ENCODE data around the gene FRAS1. TPM values are rescaled to one million over a fixed set of nuclear protein-coding genes. Genes with fewer than 3 reads are reported as not detected.
"Not testable (repeated sequence)": the region's sequence is repeated elsewhere in the genome, so short reads cannot be mapped to it uniquely, and the experiment has no call there.

Gene FRAS1
- total and polyA plus RNA-seq, 3 experiments from 2014 or later: not detected

DNA sequence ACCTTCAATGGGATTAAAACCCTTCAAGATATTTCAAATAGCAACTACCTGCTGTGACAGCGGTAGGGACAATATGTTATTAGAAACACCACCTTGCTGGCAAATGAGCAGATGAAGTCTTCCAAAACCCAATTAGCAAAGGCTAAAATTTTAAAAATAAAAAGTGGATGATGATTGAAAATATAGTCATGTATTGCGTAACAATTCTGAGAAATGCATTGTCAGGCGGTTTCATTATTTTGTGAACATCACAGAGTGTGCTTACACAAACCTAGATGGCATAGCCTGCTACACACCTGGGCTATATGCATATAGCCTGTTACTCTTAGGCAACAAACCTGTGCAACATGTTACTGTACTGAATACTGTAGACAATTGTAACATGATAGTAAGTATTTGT, 403.2 kb downstream of the FRAS1 start:
- Histone ChIP-seq H3K9me3 (ENCODE audit: low read length) (no peaks in the 10 kb centered on the region), H3K4me1 (ENCODE audit: insufficient read depth, low read length) (no peaks in the 10 kb centered on the region), H3K36me3 (ENCODE audit: insufficient read depth, low read length) (no peaks in the 10 kb centered on the region), H3K27ac (ENCODE audit: low read depth, low read length) (no peak overlapping the region), H3K4me3 (ENCODE audit: low read length) (no peak overlapping the region), H3K27me3 (ENCODE audit: insufficient read depth, low read length, poor library complexity, severe bottlenecking) (no peaks in the 10 kb centered on the region)
- CTCF ChIA-PET: no interaction called here
- Mint-ChIP-seq H3K4me1 (no peaks in the 10 kb centered on the region), H3K36me3 (no peaks in the 10 kb centered on the region), H3K9me3 (no peaks in the 10 kb centered on the region), H3K27ac (no peak overlapping the region), H3K27me3 (peaks cover 5 to 13% of the 10 kb centered on the region in 2 donors), H3K4me3 (no peak overlapping the region)
- POLR2A ChIA-PET: no interaction called here
- DNase-seq: no peak

GRCh38 chr4:78464265-78464664, 407.1 kb downstream of the FRAS1 start:
- Mint-ChIP-seq H3K4me1 (no peaks in the 10 kb centered on the region), H3K27me3 (peaks cover 0 to 4% of the 10 kb centered on the region in 2 donors), H3K4me3 (no peak overlapping the region), H3K36me3 (no peaks in the 10 kb centered on the region), H3K9me3 (peaks cover 0 to 4% (median 0%) of the 10 kb centered on the region in 5 donors), H3K27ac (no peak overlapping the region)
- DNase-seq: no peak
- no peaks in the 10 kb centered on the region for H3K27me3 ChIP-seq (ENCODE audit: insufficient read depth, low read length, poor library complexity, severe bottlenecking)
- ChIA-PET CTCF (no interaction called here), POLR2A (no interaction called here)
- H3K4me1 ChIP-seq (ENCODE audit: insufficient read depth, low read length): no peaks in the 10 kb centered on the region
- no peak overlapping the region for H3K27ac ChIP-seq (ENCODE audit: low read depth, low read length)
- no peaks in the 10 kb centered on the region for H3K9me3 ChIP-seq (ENCODE audit: low read length)
- no peak overlapping the region for H3K4me3 ChIP-seq (ENCODE audit: low read length)
- H3K36me3 ChIP-seq (ENCODE audit: insufficient read depth, low read length): no peaks in the 10 kb centered on the region

DNA sequence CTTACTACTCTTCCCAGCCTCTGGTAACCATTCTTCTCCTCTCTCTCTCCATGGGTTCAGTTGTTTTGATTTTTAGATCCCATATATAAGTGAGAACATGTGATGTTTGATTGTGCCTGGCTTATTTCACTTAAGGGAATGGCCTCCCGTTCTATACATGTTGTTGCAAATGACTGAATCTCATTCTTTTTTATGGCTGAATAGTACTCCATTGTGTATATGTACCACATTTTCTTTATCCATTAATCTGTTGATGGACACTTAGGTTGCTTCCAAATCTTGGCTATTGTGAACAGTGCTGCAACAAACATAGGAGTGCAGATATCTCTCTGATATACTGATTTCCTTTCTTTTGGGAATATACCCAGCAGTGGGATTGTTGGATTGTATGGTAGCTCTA, 410.1 kb downstream of the FRAS1 start:
- H3K27ac ChIP-seq (ENCODE audit: low read depth, low read length); CTCF ChIA-PET: not testable (repeated sequence)

DNA sequence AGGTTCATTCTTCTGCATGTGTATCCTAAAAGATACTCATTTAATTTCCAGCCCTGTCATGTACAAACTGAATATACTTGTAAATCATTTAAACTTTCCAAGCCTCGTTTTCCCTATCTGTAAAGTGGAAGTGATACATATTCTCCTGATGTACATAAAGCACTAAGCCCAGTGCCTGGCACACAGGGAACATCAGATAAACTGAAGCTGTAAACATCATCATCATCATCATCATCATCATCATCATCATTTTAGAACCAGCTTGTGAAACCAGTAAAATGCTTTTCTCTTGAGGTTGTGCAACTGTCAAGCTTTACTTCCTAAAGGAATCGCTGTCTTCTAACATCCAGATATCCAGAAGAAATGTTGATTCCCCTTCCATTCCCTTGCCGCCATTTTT, 411.1 kb downstream of the FRAS1 start:
- no peak for DNase-seq
- Histone ChIP-seq H3K4me1 (ENCODE audit: insufficient read depth, low read length) (no peaks in the 10 kb centered on the region), H3K4me3 (ENCODE audit: low read length) (no peak overlapping the region), H3K27me3 (ENCODE audit: insufficient read depth, low read length, poor library complexity, severe bottlenecking) (no peaks in the 10 kb centered on the region), H3K36me3 (ENCODE audit: insufficient read depth, low read length) (no peaks in the 10 kb centered on the region), H3K9me3 (ENCODE audit: low read length) (no peaks in the 10 kb centered on the region), H3K27ac (ENCODE audit: low read depth, low read length) (no peak overlapping the region)
- peaks cover 0 to 6% of the 10 kb centered on the region in 2 donors for H3K27me3 Mint-ChIP-seq
- no peak overlapping the region for H3K4me3 Mint-ChIP-seq
- ChIA-PET POLR2A (no interaction called here), CTCF (no interaction called here)
- H3K9me3 Mint-ChIP-seq: peaks cover 0 to 9% (median 0%) of the 10 kb centered on the region in 5 donors
- no peak overlapping the region for H3K27ac Mint-ChIP-seq
- H3K36me3 Mint-ChIP-seq: no peaks in the 10 kb centered on the region
- no peaks in the 10 kb centered on the region for H3K4me1 Mint-ChIP-seq

More for the DNA sequence above, 410.1 kb downstream of the FRAS1 start:
- H3K4me1 Mint-ChIP-seq; H3K36me3 ChIP-seq (ENCODE audit: insufficient read depth, low read length); H3K27me3 Mint-ChIP-seq; H3K27ac Mint-ChIP-seq; H3K4me3 ChIP-seq (ENCODE audit: low read length); H3K36me3 Mint-ChIP-seq; H3K27me3 ChIP-seq (ENCODE audit: insufficient read depth, low read length, poor library complexity, severe bottlenecking); H3K9me3 Mint-ChIP-seq; H3K9me3 ChIP-seq (ENCODE audit: low read length); H3K4me1 ChIP-seq (ENCODE audit: insufficient read depth, low read length); DNase-seq; H3K4me3 Mint-ChIP-seq; POLR2A ChIA-PET: not testable (repeated sequence)

GRCh38 chr4:78476108-78476704, 419.1 kb downstream of the FRAS1 start:
- ChIA-PET CTCF (no interaction called here), POLR2A (no interaction called here)
- peaks cover 0 to 3% (median 0%) of the 10 kb centered on the region in 5 donors for H3K9me3 Mint-ChIP-seq
- H3K4me1 ChIP-seq (ENCODE audit: insufficient read depth, low read length): no peaks in the 10 kb centered on the region
- DNase-seq: no peak
- H3K4me3 Mint-ChIP-seq: no peak overlapping the region
- no peaks in the 10 kb centered on the region for H3K27me3 ChIP-seq (ENCODE audit: insufficient read depth, low read length, poor library complexity, severe bottlenecking)
- H3K27ac Mint-ChIP-seq: no peak overlapping the region
- no peaks in the 10 kb centered on the region for H3K36me3 ChIP-seq (ENCODE audit: insufficient read depth, low read length)
- H3K4me1 Mint-ChIP-seq: no peaks in the 10 kb centered on the region
- H3K4me3 ChIP-seq (ENCODE audit: low read length): no peak overlapping the region
- H3K36me3 Mint-ChIP-seq: no peaks in the 10 kb centered on the region
- no peaks in the 10 kb centered on the region for H3K9me3 ChIP-seq (ENCODE audit: low read length)
- no peak overlapping the region for H3K27ac ChIP-seq (ENCODE audit: low read depth, low read length)
- no peaks in the 10 kb centered on the region for H3K27me3 Mint-ChIP-seq

DNA sequence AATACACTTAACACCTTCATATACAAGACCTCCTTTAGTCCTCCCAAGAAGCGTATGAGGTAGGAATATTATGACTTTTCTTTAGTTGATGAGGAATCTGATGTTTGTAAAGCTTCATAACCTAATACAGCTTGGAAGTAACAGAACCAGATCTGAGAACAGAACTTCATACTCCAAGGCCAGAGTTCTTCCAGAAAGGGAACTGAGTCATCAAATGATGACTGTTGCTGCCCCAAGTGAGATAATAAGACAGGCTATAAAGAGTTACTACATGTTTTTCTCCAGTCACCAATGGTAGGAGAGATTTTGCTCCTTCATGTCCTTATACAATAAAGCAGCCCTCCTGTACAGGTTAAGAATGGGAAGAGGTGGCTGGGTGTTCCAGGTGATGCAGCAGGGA, 420.2 kb downstream of the FRAS1 start:
- no peaks in the 10 kb centered on the region for H3K36me3 Mint-ChIP-seq
- POLR2A ChIA-PET: no interaction called here
- peaks cover 0 to 3% of the 10 kb centered on the region in 2 donors for H3K27me3 Mint-ChIP-seq
- CTCF ChIA-PET: no interaction called here
- H3K27ac ChIP-seq (ENCODE audit: low read depth, low read length): no peak overlapping the region
- H3K4me1 Mint-ChIP-seq: no peaks in the 10 kb centered on the region
- no peaks in the 10 kb centered on the region for H3K27me3 ChIP-seq (ENCODE audit: insufficient read depth, low read length, poor library complexity, severe bottlenecking)
- H3K36me3 ChIP-seq (ENCODE audit: insufficient read depth, low read length): no peaks in the 10 kb centered on the region
- H3K27ac Mint-ChIP-seq: no peak overlapping the region
- H3K4me3 ChIP-seq (ENCODE audit: low read length): no peak overlapping the region
- H3K4me1 ChIP-seq (ENCODE audit: insufficient read depth, low read length): no peaks in the 10 kb centered on the region
- no peaks in the 10 kb centered on the region for H3K9me3 ChIP-seq (ENCODE audit: low read length)
- H3K4me3 Mint-ChIP-seq: no peak overlapping the region
- H3K9me3 Mint-ChIP-seq: no peaks in the 10 kb centered on the region
- no peak for DNase-seq

- Histone ChIP-seq H3K9me3 (ENCODE audit: low read length) (no peaks in the 10 kb centered on the region), H3K4me1 (ENCODE audit: insufficient read depth, low read length) (no peaks in the 10 kb centered on the region), H3K27me3 (ENCODE audit: insufficient read depth, low read length, poor library complexity, severe bottlenecking) (no peaks in the 10 kb centered on the region), H3K4me3 (ENCODE audit: low read length) (no peak overlapping the region), H3K36me3 (ENCODE audit: insufficient read depth, low read length) (no peaks in the 10 kb centered on the region), H3K27ac (ENCODE audit: low read depth, low read length) (no peak overlapping the region)
- CTCF ChIA-PET: no interaction called here
- DNase-seq: no peak
- peaks cover 0 to 13% of the 10 kb centered on the region in 2 donors for H3K27me3 Mint-ChIP-seq
- no peaks in the 10 kb centered on the region for H3K4me1 Mint-ChIP-seq
- no peak overlapping the region for H3K4me3 Mint-ChIP-seq
- H3K27ac Mint-ChIP-seq: no peak overlapping the region
- no peaks in the 10 kb centered on the region for H3K9me3 Mint-ChIP-seq
- POLR2A ChIA-PET: no interaction called here
- H3K36me3 Mint-ChIP-seq: no peaks in the 10 kb centered on the region
Observed at GRCh38 chr4:78478523-78478922, 421.4 kb downstream of the FRAS1 start.

GRCh38 chr4:78480286-78480685, 423.2 kb downstream of the FRAS1 start:
- DNase-seq: no peak
- Mint-ChIP-seq H3K9me3 (no peaks in the 10 kb centered on the region), H3K36me3 (no peaks in the 10 kb centered on the region), H3K4me1 (no peaks in the 10 kb centered on the region), H3K27ac (no peak overlapping the region), H3K4me3 (no peak overlapping the region), H3K27me3 (peaks cover 0 to 13% of the 10 kb centered on the region in 2 donors)
- no peaks in the 10 kb centered on the region for H3K36me3 ChIP-seq (ENCODE audit: insufficient read depth, low read length)
- H3K4me3 ChIP-seq (ENCODE audit: low read length): no peak overlapping the region
- no peaks in the 10 kb centered on the region for H3K9me3 ChIP-seq (ENCODE audit: low read length)
- H3K4me1 ChIP-seq (ENCODE audit: insufficient read depth, low read length): no peaks in the 10 kb centered on the region
- H3K27ac ChIP-seq (ENCODE audit: low read depth, low read length): no peak overlapping the region
- H3K27me3 ChIP-seq (ENCODE audit: insufficient read depth, low read length, poor library complexity, severe bottlenecking): no peaks in the 10 kb centered on the region
- CTCF ChIA-PET: no interaction called here
- POLR2A ChIA-PET: no interaction called here

DNA sequence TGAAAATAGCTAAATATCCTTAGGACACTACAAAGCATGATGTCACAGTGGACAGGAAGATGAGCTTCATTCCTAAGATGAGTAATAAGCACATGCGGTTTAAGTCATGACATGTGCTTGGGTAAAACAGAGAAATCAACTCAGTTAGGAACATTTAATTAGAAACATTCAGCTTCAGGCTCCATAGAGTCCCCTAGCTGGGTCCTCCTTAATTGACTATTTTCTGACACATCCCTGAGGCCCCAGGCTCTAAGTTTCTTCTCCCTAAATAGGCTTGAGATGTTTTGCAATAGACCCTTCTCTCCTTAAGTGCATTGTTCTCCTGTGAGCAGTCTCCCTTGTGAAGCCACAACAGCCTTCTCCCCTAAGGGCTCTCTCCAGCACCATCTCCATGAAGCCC, 424.1 kb downstream of the FRAS1 start:
- Mint-ChIP-seq H3K4me3 (no peak overlapping the region), H3K27me3 (peaks cover 0 to 13% of the 10 kb centered on the region in 2 donors), H3K9me3 (no peaks in the 10 kb centered on the region), H3K27ac (no peak overlapping the region), H3K36me3 (no peaks in the 10 kb centered on the region), H3K4me1 (no peaks in the 10 kb centered on the region)
- H3K27ac ChIP-seq (ENCODE audit: low read depth, low read length): no peak overlapping the region
- POLR2A ChIA-PET: no interaction called here
- no peaks in the 10 kb centered on the region for H3K36me3 ChIP-seq (ENCODE audit: insufficient read depth, low read length)
- no peaks in the 10 kb centered on the region for H3K4me1 ChIP-seq (ENCODE audit: insufficient read depth, low read length)
- CTCF ChIA-PET: no interaction called here
- no peak overlapping the region for H3K4me3 ChIP-seq (ENCODE audit: low read length)
- H3K9me3 ChIP-seq (ENCODE audit: low read length): no peaks in the 10 kb centered on the region
- DNase-seq: no peak
- H3K27me3 ChIP-seq (ENCODE audit: insufficient read depth, low read length, poor library complexity, severe bottlenecking): no peaks in the 10 kb centered on the region
